Measurements from ENCODE around the gene DNM1.

Gene DNM1

GRCh38 chr9:128161215-128161902, 41.8 kb upstream of the DNM1 start:
- no peak for DNase-seq (ENCODE audit: extremely low read depth, low read depth)
- no peak for TF ChIP-seq CTCF (IDR thresholded peaks at IDR 0.05; ENCODE audit: low read depth, low read length)

GRCh38 chr9:128162215-128163026, 40.8 kb upstream of the DNM1 start:
- no peak for TF ChIP-seq CTCF (IDR thresholded peaks at IDR 0.05; ENCODE audit: low read depth, low read length)
- no peak for DNase-seq (ENCODE audit: extremely low read depth, low read depth)

- no peak for TF ChIP-seq CTCF (IDR thresholded peaks at IDR 0.05; ENCODE audit: low read depth, low read length)
- no peak for DNase-seq (ENCODE audit: extremely low read depth, low read depth)
These were observed 40.1 kb upstream of the DNM1 start for GRCh38 chr9:128163027-128163515.

GRCh38 chr9:128163523-128164306, 39.5 kb upstream of the DNM1 start:
- no peak for TF ChIP-seq CTCF (IDR thresholded peaks at IDR 0.05; ENCODE audit: low read depth, low read length)
- DNase-seq (ENCODE audit: extremely low read depth, low read depth) = no peak

GRCh38 chr9:128164307-128164885, 38.8 kb upstream of the DNM1 start:
- no peak for TF ChIP-seq CTCF (IDR thresholded peaks at IDR 0.05; ENCODE audit: low read depth, low read length)
- DNase-seq (ENCODE audit: extremely low read depth, low read depth) = no peak

- TF ChIP-seq CTCF (IDR thresholded peaks at IDR 0.05; ENCODE audit: low read depth, low read length) = no peak
These were observed 37.0 kb upstream of the DNM1 start for GRCh38 chr9:128166169-128166568.

More at GRCh38 chr9:128166169-128166568, 37.0 kb upstream of the DNM1 start:
- no peak for DNase-seq (ENCODE audit: extremely low read depth, low read depth)

Data from AG09319 (cell line).